GM23338 (cell line): ENCODE results near the gene MXRA7. TPM values are rescaled to one million over a fixed set of nuclear protein-coding genes. Genes with fewer than 3 reads are reported as not detected.
A peak's percentile ranks its signal among the peaks of the same experiment; 100 is the strongest.

Source experiments
- ATAC-seq: fragments of 200-7000 bp; cut with Tn5 transposase; 3 replicates; pipeline ENCODE4 v1.9.1; 2020
- DNase-seq: peaks from one replicate; pipeline ENCODE4 v3.0.0-alpha.2; 2015; ENCODE audit warnings: low spot score
- H2AFZ ChIP-seq: fragments of 200-600 bp; sonication (generic); 2 replicates; pipeline ENCODE4 v1.8.0; 2016; ENCODE audit warnings: antibody characterized with exemption, mild to moderate bottlenecking, moderate library complexity
- H3F3A ChIP-seq: fragments of 200-600 bp; sonication (generic); replicated peaks from 2 replicates; pipeline ENCODE4 v1.8.0; 2017; ENCODE audit warnings: antibody characterized with exemption, mixed run types, low read depth
- H3K27ac ChIP-seq: fragments of 200-600 bp; sonication (generic); 2 replicates; pipeline ENCODE4 v1.6.1; 2016; ENCODE audit warnings: low read depth
- H3K27me3 ChIP-seq: fragments of 200-600 bp; sonication (generic); 2 replicates; pipeline ENCODE4 v1.8.0; 2016; ENCODE audit warnings: mild to moderate bottlenecking, mixed run types, moderate library complexity; ENCODE audit not compliant: insufficient read depth
- H3K36me3 ChIP-seq: fragments of 200-600 bp; sonication (generic); 2 replicates; pipeline ENCODE4 v1.8.0; 2016; ENCODE audit warnings: mild to moderate bottlenecking; ENCODE audit not compliant: insufficient read depth
- H3K4me1 ChIP-seq: fragments of 200-600 bp; sonication (generic); 2 replicates; pipeline ENCODE4 v1.8.0; 2016; ENCODE audit warnings: mild to moderate bottlenecking, moderate library complexity; ENCODE audit not compliant: insufficient read depth
- H3K4me2 ChIP-seq: fragments of 200-600 bp; sonication (generic); 2 replicates; pipeline ENCODE4 v1.7.1; 2017; ENCODE audit warnings: mixed run types
- H3K4me3 ChIP-seq: fragments of 200-600 bp; sonication (generic); 2 replicates; pipeline ENCODE4 v1.6.1; 2016; ENCODE audit warnings: mixed run types
- H3K79me2 ChIP-seq: fragments of 200-600 bp; sonication (generic); replicated peaks from 2 replicates; pipeline ENCODE4 v1.8.0; 2017; ENCODE audit warnings: mild to moderate bottlenecking; ENCODE audit not compliant: insufficient read depth
- H3K9me2 ChIP-seq: fragments of 200-600 bp; sonication (generic); 2 replicates; pipeline ENCODE4 v1.8.0; 2017; ENCODE audit not compliant: insufficient read depth
- H4K20me1 ChIP-seq: fragments of 200-600 bp; sonication (generic); replicated peaks from 2 replicates; pipeline ENCODE4 v1.8.0; 2017; ENCODE audit warnings: mild to moderate bottlenecking; ENCODE audit not compliant: insufficient read depth
- H3K27ac Mint-ChIP-seq: 2 replicates; pipeline ENCODE4 v1.8.0; 2020; ENCODE audit warnings: inconsistent platforms, mild to moderate bottlenecking, moderate library complexity, mixed read lengths
- H3K27me3 Mint-ChIP-seq: 3 replicates; pipeline ENCODE4 v1.8.0; 2022; ENCODE audit warnings: low read depth, mild to moderate bottlenecking, moderate library complexity, mixed read lengths, inconsistent platforms; ENCODE audit not compliant: insufficient read depth, poor library complexity
- H3K36me3 Mint-ChIP-seq: 3 replicates; pipeline ENCODE4 v1.8.0; 2021; ENCODE audit warnings: low read depth, mild to moderate bottlenecking, inconsistent platforms, moderate library complexity, mixed read lengths
- H3K4me1 Mint-ChIP-seq: 3 replicates; pipeline ENCODE4 v1.8.0; 2020; ENCODE audit warnings: mild to moderate bottlenecking, inconsistent platforms, mixed read lengths
- H3K4me3 Mint-ChIP-seq: 3 replicates; pipeline ENCODE4 v1.8.0; 2021; ENCODE audit warnings: moderate library complexity, mild to moderate bottlenecking, inconsistent platforms, mixed read lengths
- H3K9me3 Mint-ChIP-seq: 3 replicates; pipeline ENCODE4 v1.8.0; 2020; ENCODE audit warnings: moderate library complexity, mild to moderate bottlenecking, inconsistent platforms, mixed read lengths
- CREB1 ChIP-seq: fragments of 250-450 bp; sonication (Bioruptor Pico); IDR thresholded peaks from 2 replicates; pipeline ENCODE4 v1.5.0; 2020; ENCODE audit warnings: low read depth, mild to moderate bottlenecking, moderate library complexity
- CTCF ChIP-seq, 2 experiments: fragments of 200-600 bp in 1 of 2; sonication (generic) in 1 of 2; conservative IDR thresholded peaks; 2 replicates each; pipeline versions ENCODE4 v1.5.1 to v1.6.1; 2016 to 2017; ENCODE audit warnings: antibody characterized with exemption in 2 of 2, low read depth in 2 of 2, mild to moderate bottlenecking in 2 of 2, moderate library complexity in 1 of 2
- ETS1 ChIP-seq: IDR thresholded peaks from 2 replicates; pipeline ENCODE4 v1.6.1; 2016; ENCODE audit warnings: antibody characterized with exemption
- EZH2 ChIP-seq: fragments of 200-600 bp; sonication (generic); IDR thresholded peaks from one replicate; pipeline ENCODE4 v1.8.0; 2017; ENCODE audit warnings: antibody characterized with exemption, mild to moderate bottlenecking, low read depth; ENCODE audit not compliant: unreplicated experiment
- EZH2phosphoT487 ChIP-seq: fragments of 200-600 bp; sonication (generic); IDR thresholded peaks from one replicate; pipeline ENCODE4 v1.8.1; 2018; ENCODE audit warnings: antibody characterized with exemption; ENCODE audit not compliant: unreplicated experiment
- JUNB ChIP-seq: IDR thresholded peaks from one replicate; pipeline ENCODE4 v1.6.1; 2016; ENCODE audit warnings: antibody characterized with exemption; ENCODE audit not compliant: unreplicated experiment
- NANOG ChIP-seq: IDR thresholded peaks from 2 replicates; pipeline ENCODE4 v1.6.1; 2016; ENCODE audit warnings: antibody characterized with exemption, borderline replicate concordance
- POLR2AphosphoS5 ChIP-seq: IDR thresholded peaks from 2 replicates; pipeline ENCODE4 v1.6.1; 2016; ENCODE audit warnings: antibody characterized with exemption, low read depth
- REST ChIP-seq: IDR thresholded peaks from one replicate; pipeline ENCODE4 v1.6.1; 2018; ENCODE audit warnings: antibody characterized with exemption; ENCODE audit not compliant: unreplicated experiment
- STAT1 ChIP-seq: IDR thresholded peaks from one replicate; pipeline ENCODE4 v1.6.1; 2016; ENCODE audit warnings: antibody characterized with exemption; ENCODE audit not compliant: unreplicated experiment
- ZNF114 ChIP-seq: fragments of 250-450 bp; sonication (Bioruptor Pico); IDR thresholded peaks from 2 replicates; pipeline ENCODE4 v1.5.0; 2020; ENCODE audit warnings: mild to moderate bottlenecking, moderate library complexity
- ZNF331 ChIP-seq: fragments of 250-450 bp; sonication (Bioruptor Pico); IDR thresholded peaks from 2 replicates; pipeline ENCODE4 v1.5.0; 2020; ENCODE audit warnings: low read depth, mild to moderate bottlenecking, moderate library complexity
- ZNF462 ChIP-seq: fragments of 250-450 bp; sonication (Bioruptor Pico); IDR thresholded peaks from 2 replicates; pipeline ENCODE4 v1.5.0; 2020; ENCODE audit warnings: mild to moderate bottlenecking, moderate library complexity
- polyA plus RNA-seq: library from polyadenylated mRNA; unstranded; fragments of >200 nt; fragmentation: Nextera tagmentation; extraction: Ambion mirVana; gene quantifications from 2 replicates; pipeline ENCODE4 v1.2.1, GENCODE V29; 2016
- total RNA-seq: library from RNA; depleted of rRNA; stranded (reverse); fragments of >200 nt; shearing (Covaris generic); gene quantifications from 2 replicates; pipeline ENCODE4 v1.2.3, GENCODE V29; 2014

Gene MXRA7
- total and polyA plus RNA-seq, 2 experiments from 2014 or later, result 12.1 to 46.6 TPM

GRCh38 chr17:76737082-76737675 lies 26.4 kb upstream of the MXRA7 start, which contains the start of gene SRSF2:
SRSF2 (minus strand) TSS chr17:76737331; CDS start chr17:76737160, 171 bp downstream.
- DNase-seq (peak; percentile 99), ATAC-seq (peak; percentile 73)
- Histone ChIP-seq H3K36me3 (peaks cover 34% of the 10 kb centered on the region), H3K4me3 (peak within 1 kb of the TSS; percentile 97), H4K20me1 (peaks cover 28% of the 10 kb centered on the region), H3F3A (peaks cover 34% of the 10 kb centered on the region), H3K27me3 (no peaks in the 10 kb centered on the region), H2AFZ (peak within 1 kb of the TSS; percentile 73), H3K27ac (peak within 1 kb of the TSS; percentile 99), H3K9me2 (no peaks in the 10 kb centered on the region), H3K4me1 (peaks cover 12% of the 10 kb centered on the region; the same call in 1 of the 2 replicates), H3K79me2 (peaks cover 56% of the 10 kb centered on the region), H3K4me2 (peak within 1 kb of the TSS; percentile 99)
- TF ChIP-seq ZNF331 (CRISPR knock-in tag) (no peak), JUNB (no peak), CREB1 (CRISPR knock-in tag) (peak; percentile 60), ZNF114 (CRISPR knock-in tag) (no peak), CTCF (conservative IDR thresholded peaks at IDR 0.05; ENCODE audit: low read depth in 2 of 2) (no peak), REST (peak; percentile 34), EZH2phosphoT487 (no peak), NANOG (no peak), ZNF462 (no peak), STAT1 (no peak), EZH2 (no peak), ETS1 (peak; percentile 63), POLR2AphosphoS5 (peak; percentile 99)
- H3K27ac Mint-ChIP-seq, result peak within 1 kb of the TSS; percentile 100
- peak within 1 kb of the TSS; percentile 99 for H3K4me3 Mint-ChIP-seq
- H3K27me3 Mint-ChIP-seq, result peaks cover 19% of the 10 kb centered on the region
- H3K9me3 Mint-ChIP-seq, result peaks cover 9% of the 10 kb centered on the region; the same call in 2 of the 3 replicates
- H3K36me3 Mint-ChIP-seq, result peaks cover 55% of the 10 kb centered on the region
- H3K4me1 Mint-ChIP-seq, result peaks cover 26% of the 10 kb centered on the region
